Activated B cell treated with CpG ODN at 0.5 μM for 24 hours (primary cell): ENCODE data around the gene TEAD3. TPM values are rescaled to one million over a fixed set of nuclear protein-coding genes. Genes with fewer than 3 reads are reported as not detected.

Experiments
- ATAC-seq: fragments of 200-7000 bp; cut with Tn5 transposase; one replicate; pipeline ENCODE4 v1.10.0; 2021; ENCODE audit warnings: low read depth, mild to moderate bottlenecking, moderate library complexity
- CTCF ChIA-PET: fragments of 350-600 bp; sonication (Branson Sonifier 250); formaldehyde crosslinking; loops from one replicate; lab custom pipeline; 2021; ENCODE audit warnings: antibody characterized with exemption; lab: Charles Lee
- POLR2A ChIA-PET: fragments of 350-600 bp; sonication (Branson Sonifier 250); formaldehyde crosslinking; loops from one replicate; lab custom pipeline; 2021; ENCODE audit warnings: antibody characterized with exemption; lab: Charles Lee
- DNase-seq: peaks from one replicate; pipeline ENCODE4 v3.0.0; 2022
- H3K27ac Mint-ChIP-seq: one replicate; pipeline ENCODE4 v1.8.0; 2020; ENCODE audit warnings: mixed read lengths
- H3K27me3 Mint-ChIP-seq: one replicate; pipeline ENCODE4 v1.8.0; 2021; ENCODE audit warnings: mixed read lengths
- H3K36me3 Mint-ChIP-seq: one replicate; pipeline ENCODE4 v1.8.0; 2021; ENCODE audit warnings: low read depth, mixed read lengths
- H3K4me1 Mint-ChIP-seq: one replicate; pipeline ENCODE4 v1.8.0; 2021; ENCODE audit warnings: mixed read lengths
- H3K4me3 Mint-ChIP-seq: one replicate; pipeline ENCODE4 v1.8.0; 2020; ENCODE audit warnings: mild to moderate bottlenecking, mixed read lengths
- H3K9me3 Mint-ChIP-seq: one replicate; pipeline ENCODE4 v1.8.0; 2020; ENCODE audit warnings: mixed read lengths
- CTCF ChIP-seq: fragments of 200-600 bp; IDR thresholded peaks from one replicate; pipeline ENCODE4 v1.8.0; 2022; ENCODE audit warnings: antibody characterized with exemption, mild to moderate bottlenecking
- intact Hi-C: fragments of 100-400 bp; cut with micrococcal nuclease; formaldehyde crosslinking; loops from one replicate; pipeline ENCODE4 v1.15.1; 2024
- total RNA-seq: library from RNA; stranded (reverse); gene quantifications from 2 replicates; pipeline ENCODE4 v1.2.3, GENCODE V29; 2022

The TEAD3 gene
- total RNA-seq, 1 donor from 2014 or later, result 0.13 TPM

GRCh38 chr6:35481226-35481625 is 15.7 kb downstream of the TEAD3 start:
- Mint-ChIP-seq H3K4me1 (no peaks in the 10 kb centered on the region), H3K4me3 (no peak overlapping the region), H3K9me3 (no peaks in the 10 kb centered on the region), H3K27ac (no peak overlapping the region), H3K27me3 (no peaks in the 10 kb centered on the region), H3K36me3 (no peaks in the 10 kb centered on the region)
- ChIA-PET CTCF (interaction anchor here (1.5 kb wide), 1 partner anchor 10 kb away, joined by 5 read pairs; no protein-coding TSS in a partner anchor), POLR2A (interaction anchor here (2.1 kb wide), 1 partner anchor 9 kb away, joined by 15 read pairs; no protein-coding TSS in a partner anchor)
- no peak for DNase-seq
- intact Hi-C loops, result no loop called here
- no peak for ATAC-seq
- TF ChIP-seq CTCF, result no peak

GRCh38 chr6:35480176-35480575 is 16.7 kb downstream of the TEAD3 start:
- Mint-ChIP-seq H3K9me3 (no peaks in the 10 kb centered on the region), H3K27ac (no peak overlapping the region), H3K36me3 (no peaks in the 10 kb centered on the region), H3K4me1 (no peaks in the 10 kb centered on the region), H3K27me3 (no peaks in the 10 kb centered on the region), H3K4me3 (no peak overlapping the region)
- POLR2A ChIA-PET, result interaction anchor here (2.1 kb wide), 1 partner anchor 8 kb away, joined by 15 read pairs; no protein-coding TSS in a partner anchor
- intact Hi-C loops, result no loop called here
- CTCF ChIA-PET, result interaction anchor here (1.5 kb wide), 1 partner anchor 9 kb away, joined by 5 read pairs; no protein-coding TSS in a partner anchor
- no peak for DNase-seq
- ATAC-seq, result no peak
- no peak for TF ChIP-seq CTCF

- TF ChIP-seq CTCF, result no peak
- Mint-ChIP-seq H3K36me3 (peaks cover 14% of the 10 kb centered on the region), H3K4me3 (no peak overlapping the region), H3K9me3 (no peaks in the 10 kb centered on the region), H3K27ac (no peak overlapping the region), H3K27me3 (no peaks in the 10 kb centered on the region), H3K4me1 (peaks cover 5% of the 10 kb centered on the region)
- intact Hi-C loops, result no loop called here
- DNase-seq (no peak), ATAC-seq (no peak)
- POLR2A ChIA-PET, result no interaction called here
- CTCF ChIA-PET, result interaction anchor here (1.0 kb wide), 1 partner anchor 72 kb away, joined by 3 read pairs; no protein-coding TSS in a partner anchor
Observed at GRCh38 chr6:35478259-35478658, 18.6 kb downstream of the TEAD3 start.

- POLR2A ChIA-PET, result no interaction called here
- TF ChIP-seq CTCF, result no peak
- peaks cover 5% of the 10 kb centered on the region for H3K4me1 Mint-ChIP-seq
- H3K36me3 Mint-ChIP-seq, result peaks cover 20% of the 10 kb centered on the region
- no peak overlapping the region for H3K27ac Mint-ChIP-seq
- intact Hi-C loops, result no loop called here
- no peaks in the 10 kb centered on the region for H3K27me3 Mint-ChIP-seq
- DNase-seq, result no peak
- no peak for ATAC-seq
- CTCF ChIA-PET, result interaction anchor here (1.0 kb wide), 1 partner anchor 73 kb away, joined by 3 read pairs; no protein-coding TSS in a partner anchor
- H3K9me3 Mint-ChIP-seq, result no peaks in the 10 kb centered on the region
- H3K4me3 Mint-ChIP-seq, result no peak overlapping the region
Observed at GRCh38 chr6:35477551-35478179, 19.2 kb downstream of the TEAD3 start.

GRCh38 chr6:35477028-35477427 is 19.9 kb downstream of the TEAD3 start:
- peaks cover 10% of the 10 kb centered on the region for H3K4me1 Mint-ChIP-seq
- H3K9me3 Mint-ChIP-seq, result no peaks in the 10 kb centered on the region
- H3K4me3 Mint-ChIP-seq, result no peak overlapping the region
- no peak for TF ChIP-seq CTCF
- POLR2A ChIA-PET, result no interaction called here
- CTCF ChIA-PET, result interaction anchor here (1.0 kb wide), 1 partner anchor 74 kb away, joined by 3 read pairs; no protein-coding TSS in a partner anchor
- H3K27me3 Mint-ChIP-seq, result no peaks in the 10 kb centered on the region
- no peak overlapping the region for H3K27ac Mint-ChIP-seq
- DNase-seq, result no peak
- ATAC-seq, result no peak
- intact Hi-C loops, result no loop called here
- peaks cover 26% of the 10 kb centered on the region for H3K36me3 Mint-ChIP-seq
